ENCODE measurements around the gene SLC22A25. TPM values are rescaled to one million over a fixed set of nuclear protein-coding genes. Genes with fewer than 3 reads are reported as not detected.

The SLC22A25 gene
- total and polyA plus RNA-seq, 2 of the 13 experiments (the other 11 are each of a cell fraction or from before 2014, with no cell fraction given), result 0.18 to 0.42 TPM

- TF ChIP-seq EP300 (IDR thresholded peaks at IDR 0.05; ENCODE audit: low read depth in 2 of 2, low read length in 2 of 2) (peak in 1 of 2 experiments; percentile 57; a peak in 2 of 4 replicates), EP300 (CRISPR knock-in tag; IDR thresholded peaks at IDR 0.05; ENCODE audit: borderline replicate concordance) (no peak), DPF2 (CRISPR knock-in tag; IDR thresholded peaks at IDR 0.05; ENCODE audit: borderline replicate concordance, low read depth) (0 out of 2 replicates have a peak, but pooled peaks have one; percentile 17), ZNF75D (CRISPR knock-in tag; IDR thresholded peaks at IDR 0.05; ENCODE audit: borderline replicate concordance) (no peak), BCL6 (CRISPR knock-in tag; IDR thresholded peaks at IDR 0.05) (0 out of 2 replicates have a peak, but pooled peaks have one; percentile 47), PHF21A (CRISPR knock-in tag; IDR thresholded peaks at IDR 0.05) (0 out of 2 replicates have a peak, but pooled peaks have one; percentile 38), SSRP1 (CRISPR knock-in tag; IDR thresholded peaks at IDR 0.05) (no peak), GABPA (IDR thresholded peaks at IDR 0.05; ENCODE audit: low read depth, low read length) (no peak), GABPA (CRISPR knock-in tag; IDR thresholded peaks at IDR 0.05; ENCODE audit: low read depth) (no peak), SAP130 (CRISPR knock-in tag; IDR thresholded peaks at IDR 0.05; ENCODE audit: low read depth) (peak; percentile 28; the same call in 1 of the 2 replicates), POGZ (CRISPR knock-in tag; IDR thresholded peaks at IDR 0.05) (peak; percentile 54; the same call in 1 of the 2 replicates), ZSCAN31 (CRISPR knock-in tag; IDR thresholded peaks at IDR 0.05; ENCODE audit: low read depth) (peak; percentile 31; the same call in 1 of the 2 replicates), TGIF2 (CRISPR knock-in tag; IDR thresholded peaks at IDR 0.05) (0 out of 2 replicates have a peak, but pooled peaks have one; percentile 29), ZNF292 (CRISPR knock-in tag; IDR thresholded peaks at IDR 0.05; ENCODE audit: borderline replicate concordance, low read depth) (peak; percentile 56; the same call in 1 of the 2 replicates), ZNF772 (CRISPR knock-in tag; IDR thresholded peaks at IDR 0.05) (no peak), ZNF737 (CRISPR knock-in tag; IDR thresholded peaks at IDR 0.05; ENCODE audit: borderline replicate concordance) (no peak), HDAC1 (CRISPR knock-in tag; IDR thresholded peaks at IDR 0.05) (peak; percentile 57), ZNF503 (CRISPR knock-in tag; IDR thresholded peaks at IDR 0.05) (no peak), DNMT3B (CRISPR knock-in tag; conservative IDR thresholded peaks at IDR 0.05) (no peak), NCOA2 (CRISPR knock-in tag; IDR thresholded peaks at IDR 0.05) (peak; percentile 18; the same call in 1 of the 2 replicates), NFIC (IDR thresholded peaks at IDR 0.05; ENCODE audit: low read length) (0 out of 2 replicates have a peak, but pooled peaks have one; percentile 53), ZBTB8A (CRISPR knock-in tag; IDR thresholded peaks at IDR 0.05; ENCODE audit: borderline replicate concordance, low read depth) (no peak), RXRB (CRISPR knock-in tag; IDR thresholded peaks at IDR 0.05; ENCODE audit: borderline replicate concordance) (peak; percentile 18; the same call in 1 of the 2 replicates), TARDBP (CRISPR knock-in tag; IDR thresholded peaks at IDR 0.05) (peak; percentile 16; the same call in 1 of the 2 replicates)
- TF ChIP-seq, protein P1, sequence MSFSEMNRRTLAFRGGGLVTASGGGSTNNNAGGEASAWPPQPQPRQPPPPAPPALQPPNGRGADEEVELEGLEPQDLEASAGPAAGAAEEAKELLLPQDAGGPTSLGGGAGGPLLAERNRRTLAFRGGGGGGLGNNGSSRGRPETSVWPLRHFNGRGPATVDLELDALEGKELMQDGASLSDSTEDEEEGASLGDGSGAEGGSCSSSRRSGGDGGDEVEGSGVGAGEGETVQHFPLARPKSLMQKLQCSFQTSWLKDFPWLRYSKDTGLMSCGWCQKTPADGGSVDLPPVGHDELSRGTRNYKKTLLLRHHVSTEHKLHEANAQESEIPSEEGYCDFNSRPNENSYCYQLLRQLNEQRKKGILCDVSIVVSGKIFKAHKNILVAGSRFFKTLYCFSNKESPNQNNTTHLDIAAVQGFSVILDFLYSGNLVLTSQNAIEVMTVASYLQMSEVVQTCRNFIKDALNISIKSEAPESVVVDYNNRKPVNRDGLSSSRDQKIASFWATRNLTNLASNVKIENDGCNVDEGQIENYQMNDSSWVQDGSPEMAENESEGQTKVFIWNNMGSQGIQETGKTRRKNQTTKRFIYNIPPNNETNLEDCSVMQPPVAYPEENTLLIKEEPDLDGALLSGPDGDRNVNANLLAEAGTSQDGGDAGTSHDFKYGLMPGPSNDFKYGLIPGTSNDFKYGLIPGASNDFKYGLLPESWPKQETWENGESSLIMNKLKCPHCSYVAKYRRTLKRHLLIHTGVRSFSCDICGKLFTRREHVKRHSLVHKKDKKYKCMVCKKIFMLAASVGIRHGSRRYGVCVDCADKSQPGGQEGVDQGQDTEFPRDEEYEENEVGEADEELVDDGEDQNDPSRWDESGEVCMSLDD (CRISPR knock-in tag; IDR thresholded peaks at IDR 0.05; ENCODE audit: borderline replicate concordance), result no peak
Observed at GRCh38 chr11:63226488-63227114, 16.8 kb downstream of the SLC22A25 start (continued).

Measured in HepG2 (cell line).